DMS53 treated with DMSO at 0.1 percent for 48 hours (cell line): ENCODE data around the gene WNT6.
A peak's percentile ranks its signal among the peaks of the same experiment; 100 is the strongest.
"Not testable (repeated sequence)": the region's sequence is repeated elsewhere in the genome, so short reads cannot be mapped to it uniquely, and the experiment has no call there.

ENCODE experiments used
- DNase-seq: peaks from one replicate; lab custom pipeline; 2025; ENCODE audit not compliant: unreplicated experiment; lab: John Stamatoyannopoulos, UW

Gene WNT6

GRCh38 chr2:218830526-218831306 is 28.9 kb upstream of the WNT6 start:
- no peak for DNase-seq

- DNase-seq, result no peak
Measured at GRCh38 chr2:218831378-218831990, 28.1 kb upstream of the WNT6 start, which contains the start of gene PRKAG3. Gene PRKAG3, minus strand, starts transcription at chr2:218831803.

GRCh38 chr2:218832081-218832480 is 27.5 kb upstream of the WNT6 start:
- no peak for DNase-seq

- DNase-seq, result no peak
Measured at GRCh38 chr2:218832520-218832919, 27.1 kb upstream of the WNT6 start.

GRCh38 chr2:218833023-218833609 is 26.5 kb upstream of the WNT6 start:
- DNase-seq, result no peak

GRCh38 chr2:218834685-218835084 is 24.9 kb upstream of the WNT6 start:
- no peak for DNase-seq

GRCh38 chr2:218837495-218837894 is 22.1 kb upstream of the WNT6 start:
- no peak for DNase-seq

- no peak for DNase-seq
Measured at GRCh38 chr2:218839430-218839829, 20.2 kb upstream of the WNT6 start.

GRCh38 chr2:218839888-218840287 is 19.7 kb upstream of the WNT6 start:
- DNase-seq, result no peak

- not testable (repeated sequence) for DNase-seq
Measured at GRCh38 chr2:218844334-218844733, 15.3 kb upstream of the WNT6 start.

GRCh38 chr2:218846963-218847362 is 12.6 kb upstream of the WNT6 start:
- not testable (repeated sequence) for DNase-seq

- no peak for DNase-seq
Measured at GRCh38 chr2:218849721-218850120, 9.9 kb upstream of the WNT6 start.

- DNase-seq, result no peak
Measured at GRCh38 chr2:218850796-218851195, 8.8 kb upstream of the WNT6 start.

- DNase-seq, result no peak
Measured at GRCh38 chr2:218851286-218851685, 8.3 kb upstream of the WNT6 start.

- DNase-seq, result peak; percentile 15
Measured at GRCh38 chr2:218852911-218853667, 6.5 kb upstream of the WNT6 start.

GRCh38 chr2:218853766-218854165 is 5.8 kb upstream of the WNT6 start:
- no peak for DNase-seq

GRCh38 chr2:218854860-218855259 is 4.7 kb upstream of the WNT6 start:
- no peak for DNase-seq

- DNase-seq, result no peak
Measured at GRCh38 chr2:218855305-218856166, 4.1 kb upstream of the WNT6 start.

- no peak for DNase-seq
Measured at GRCh38 chr2:218856167-218856895, 3.3 kb upstream of the WNT6 start.

GRCh38 chr2:218856896-218857243 is 2.7 kb upstream of the WNT6 start:
- no peak for DNase-seq
